Esophagus muscularis mucosa (tissue), 3 donors: ENCODE measurements around the gene FAAP100.

Experiments used
- POLR2A ChIP-seq: fragments of 450-650 bp; IDR thresholded peaks from one replicate; pipeline ENCODE4 v1.6.1; 2017; ENCODE audit warnings: antibody characterized with exemption, moderate library complexity, mild to moderate bottlenecking, low read depth
- TF ChIP-seq, protein P1 (sequence below), 3 experiments: fragments of 200-600 bp in 2 of 3; fragments of 450-650 bp in 1 of 3; sonication (generic) in 2 of 3; IDR thresholded peaks; one replicate each; pipeline ENCODE4 v1.5.1; 2017 to 2019; ENCODE audit warnings: antibody characterized with exemption in 3 of 3, mild to moderate bottlenecking in 2 of 3, moderate library complexity in 1 of 3

DNA sequence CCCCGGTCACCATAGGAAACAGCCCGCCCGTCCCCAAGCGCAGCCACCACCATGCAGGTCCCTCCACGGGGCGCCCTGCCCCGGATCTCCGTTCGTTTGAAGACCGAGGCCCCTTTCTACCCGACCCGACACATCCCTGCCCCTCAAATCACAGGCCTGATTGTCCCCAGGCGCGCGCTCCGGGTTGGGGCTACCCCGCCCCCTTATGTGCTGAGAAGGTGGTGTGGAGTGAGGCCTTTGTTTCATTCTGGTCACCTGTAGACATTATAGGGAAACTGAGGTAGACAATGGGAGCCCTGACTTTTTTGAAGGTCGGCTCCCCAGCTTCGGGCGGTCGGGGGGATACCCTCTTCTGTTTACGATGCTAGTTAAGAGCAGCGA lies 38.8 kb downstream of the FAAP100 start:
- TF ChIP-seq POLR2A = no peak
- TF ChIP-seq, protein P1, sequence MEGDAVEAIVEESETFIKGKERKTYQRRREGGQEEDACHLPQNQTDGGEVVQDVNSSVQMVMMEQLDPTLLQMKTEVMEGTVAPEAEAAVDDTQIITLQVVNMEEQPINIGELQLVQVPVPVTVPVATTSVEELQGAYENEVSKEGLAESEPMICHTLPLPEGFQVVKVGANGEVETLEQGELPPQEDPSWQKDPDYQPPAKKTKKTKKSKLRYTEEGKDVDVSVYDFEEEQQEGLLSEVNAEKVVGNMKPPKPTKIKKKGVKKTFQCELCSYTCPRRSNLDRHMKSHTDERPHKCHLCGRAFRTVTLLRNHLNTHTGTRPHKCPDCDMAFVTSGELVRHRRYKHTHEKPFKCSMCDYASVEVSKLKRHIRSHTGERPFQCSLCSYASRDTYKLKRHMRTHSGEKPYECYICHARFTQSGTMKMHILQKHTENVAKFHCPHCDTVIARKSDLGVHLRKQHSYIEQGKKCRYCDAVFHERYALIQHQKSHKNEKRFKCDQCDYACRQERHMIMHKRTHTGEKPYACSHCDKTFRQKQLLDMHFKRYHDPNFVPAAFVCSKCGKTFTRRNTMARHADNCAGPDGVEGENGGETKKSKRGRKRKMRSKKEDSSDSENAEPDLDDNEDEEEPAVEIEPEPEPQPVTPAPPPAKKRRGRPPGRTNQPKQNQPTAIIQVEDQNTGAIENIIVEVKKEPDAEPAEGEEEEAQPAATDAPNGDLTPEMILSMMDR (IDR thresholded peaks at IDR 0.05) = no peak
